ENCODE data around the gene EXO1. TPM values are rescaled to one million over a fixed set of nuclear protein-coding genes. Genes with fewer than 3 reads are reported as not detected.

The EXO1 gene
- total and polyA plus RNA-seq, 2 donors (not counting 3 experiments of a cell fraction or from before 2014, with no cell fraction given): 4.1 to 23.5 TPM

DNA sequence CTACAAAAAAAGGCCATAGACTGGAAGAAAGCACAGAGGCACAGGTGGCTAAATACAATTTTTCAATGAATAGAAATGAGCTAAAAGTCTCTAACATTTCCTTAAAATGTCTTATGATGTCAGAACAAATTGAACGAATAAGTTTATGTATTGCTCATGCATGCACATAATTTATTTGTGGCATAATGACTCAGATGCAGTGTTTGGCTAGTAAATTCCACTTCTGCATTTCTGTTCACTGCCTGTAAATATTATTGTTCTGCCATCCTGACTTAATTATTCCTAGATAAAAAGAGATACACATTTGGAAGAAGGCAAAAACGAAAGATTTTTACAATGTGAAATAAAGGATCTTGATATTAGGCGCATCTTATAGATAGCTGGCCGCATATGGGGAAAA lies 26.6 kb upstream of the EXO1 start:
- Histone ChIP-seq H3K9me3 (replicated peaks; ENCODE audit: control insufficient read depth, insufficient read depth, low read length) (no peaks in the 10 kb centered on the region), H3K36me3 (ENCODE audit: control insufficient read depth in 2 of 2, extremely low read depth in 1 of 2, insufficient read depth in 2 of 2, low read length in 2 of 2) (no peaks in the 10 kb centered on the region), H3K27ac (ENCODE audit: insufficient read depth, low read depth, low read length) (no peak overlapping the region), H3K4me1 (ENCODE audit: control insufficient read depth, extremely low read depth, insufficient read depth, low read length) (no peaks in the 10 kb centered on the region), H3K79me2 (ENCODE audit: control insufficient read depth, insufficient read depth, low read length) (no peaks in the 10 kb centered on the region), H3K4me2 (ENCODE audit: insufficient read depth, low read length) (no peak overlapping the region), H3K4me3 (replicated peaks in 1 of 3; ENCODE audit: insufficient read depth in 1 of 3, low read depth in 1 of 3, low read length in 3 of 3) (no peak overlapping the region), H3K9ac (replicated peaks; ENCODE audit: extremely low read depth, insufficient read depth, low read length) (no peak overlapping the region), H3K9me1 (replicated peaks; ENCODE audit: control insufficient read depth, extremely low read depth, insufficient read depth, low read length) (no peaks in the 10 kb centered on the region), H4K20me1 (replicated peaks; ENCODE audit: control insufficient read depth, extremely low read depth, insufficient read depth, low read length) (no peaks in the 10 kb centered on the region), H3K27me3 (ENCODE audit: control insufficient read depth in 2 of 2, insufficient read depth in 2 of 2, low read length in 2 of 2) (peaks cover 0 to 3% of the 10 kb centered on the region in 2 experiments), H2AFZ (ENCODE audit: low read depth, low read length) (no peak overlapping the region)
- ChIA-PET CTCF (no interaction called here), POLR2A (no interaction called here)
- no TSS peak for BruUV-seq (replicated peaks)
- intact Hi-C loops (cut with micrococcal nuclease): no loop called here
- dilution Hi-C loops (cut with MboI; ENCODE audit: extremely low pct_ligation_motif_present, low sequenced_read_pairs): no loop called here
- no peak for DNase-seq (ENCODE audit: low read depth, low spot score)
- TF ChIP-seq POLR2AphosphoS5 (IDR thresholded peaks at IDR 0.05; ENCODE audit: insufficient read depth, low read depth, low read length): no peak
- TF ChIP-seq POLR2A (IDR thresholded peaks at IDR 0.05; ENCODE audit: low read depth, low read length): no peak
- TF ChIP-seq GATA2 (IDR thresholded peaks at IDR 0.05; ENCODE audit: insufficient read depth, insufficient read length, low read depth, low read length): no peak
- no peak for TF ChIP-seq MAX (IDR thresholded peaks at IDR 0.05; ENCODE audit: insufficient read depth, insufficient read length)
- no peak for TF ChIP-seq EZH2 (IDR thresholded peaks at IDR 0.05; ENCODE audit: borderline replicate concordance, low read depth, low read length, severe bottlenecking)
- TF ChIP-seq MYC (IDR thresholded peaks at IDR 0.05; ENCODE audit: low read depth, low read length): no peak
- no peak for TF ChIP-seq CTCF (IDR thresholded peaks at IDR 0.05; ENCODE audit: extremely low read depth in 1 of 2, insufficient read depth in 1 of 2, low read depth in 1 of 2, low read length in 2 of 2)
- no peak for TF ChIP-seq JUN (IDR thresholded peaks at IDR 0.05; ENCODE audit: borderline replicate concordance, insufficient read depth, insufficient read length, low read depth)
- no peak for FAIRE-seq
